ENCODE results near the gene RPS6KA5.

DNA sequence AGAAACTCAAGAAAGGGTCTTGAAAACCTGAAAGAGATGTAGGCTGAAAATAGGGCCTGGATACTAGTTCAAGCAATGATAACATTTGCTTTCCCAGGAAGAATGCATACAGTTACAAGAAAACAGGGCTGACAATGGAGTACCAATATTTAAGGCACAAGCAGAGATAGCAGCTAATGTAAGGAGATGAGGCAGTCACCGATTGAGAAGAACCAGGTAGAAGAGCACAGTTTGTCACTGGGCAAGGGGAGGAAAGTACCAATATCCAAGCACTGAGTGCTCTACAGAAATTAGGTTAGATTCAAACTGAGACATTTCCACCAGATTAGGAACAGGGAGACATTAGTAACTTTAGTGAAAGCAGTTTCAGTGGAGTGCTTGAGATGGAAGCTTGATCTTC is 19.9 kb downstream of the RPS6KA5 start:
- TF ChIP-seq BACH2 (CRISPR knock-in tag; IDR thresholded peaks at IDR 0.05; ENCODE audit: borderline replicate concordance) (no peak), RARB (CRISPR knock-in tag; IDR thresholded peaks at IDR 0.05) (no peak)
- TF ChIP-seq, protein P1, sequence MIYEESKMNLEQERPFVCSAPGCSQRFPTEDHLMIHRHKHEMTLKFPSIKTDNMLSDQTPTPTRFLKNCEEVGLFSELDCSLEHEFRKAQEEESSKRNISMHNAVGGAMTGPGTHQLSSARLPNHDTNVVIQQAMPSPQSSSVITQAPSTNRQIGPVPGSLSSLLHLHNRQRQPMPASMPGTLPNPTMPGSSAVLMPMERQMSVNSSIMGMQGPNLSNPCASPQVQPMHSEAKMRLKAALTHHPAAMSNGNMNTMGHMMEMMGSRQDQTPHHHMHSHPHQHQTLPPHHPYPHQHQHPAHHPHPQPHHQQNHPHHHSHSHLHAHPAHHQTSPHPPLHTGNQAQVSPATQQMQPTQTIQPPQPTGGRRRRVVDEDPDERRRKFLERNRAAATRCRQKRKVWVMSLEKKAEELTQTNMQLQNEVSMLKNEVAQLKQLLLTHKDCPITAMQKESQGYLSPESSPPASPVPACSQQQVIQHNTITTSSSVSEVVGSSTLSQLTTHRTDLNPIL (CRISPR knock-in tag; IDR thresholded peaks at IDR 0.05; ENCODE audit: low read depth) = no peak
